Pancreas (tissue), 10 donors: Measurements from ENCODE around the gene DCDC2C. TPM values are rescaled to one million over a fixed set of nuclear protein-coding genes. Genes with fewer than 3 reads are reported as not detected.

ENCODE experiments used
- ATAC-seq, 4 donors: fragments of 200-7000 bp; cut with Tn5 transposase; one replicate each; pipeline versions ENCODE4 v1.8.0 to v1.9.1; 2020; ENCODE audit warnings: mild to moderate bottlenecking in 4 of 4, moderate library complexity in 4 of 4
- DNase-seq, 6 donors: peaks; one replicate each; pipeline ENCODE4 v3.0.0-alpha.2; 2020
- FAIRE-seq: peaks from 2 replicates; lab custom pipeline; 2012; peaks lifted over from hg19 to GRCh38; lab: Jason Lieb, UNC
- H3K27ac ChIP-seq, 4 donors: fragments of 200-600 bp; sonication (generic); 1 replicate in 3 of 4; 2 replicates in 1 of 4; pipeline versions ENCODE4 v1.5.0 to v1.8.0; 2020
- H3K27me3 ChIP-seq, 4 donors: fragments of 200-600 bp; one replicate each; pipeline ENCODE4 v1.8.0; 2021
- H3K36me3 ChIP-seq, 3 donors: fragments of 200-600 bp; sonication (generic) in 1 of 3; one replicate each; pipeline versions ENCODE4 v1.5.0 to v1.8.0; 2020 to 2021
- H3K4me1 ChIP-seq, 3 donors: fragments of 200-600 bp; one replicate each; pipeline ENCODE4 v1.8.0; 2021
- H3K4me3 ChIP-seq, 4 donors: fragments of 200-600 bp; sonication (generic) in 2 of 4; one replicate each; pipeline versions ENCODE4 v1.5.0 to v1.8.0; 2020 to 2021
- H3K9me3 ChIP-seq, 4 donors: fragments of 200-600 bp; one replicate each; pipeline ENCODE4 v1.8.0; 2021
- CTCF ChIP-seq, 4 donors: fragments of 200-600 bp; sonication (generic) in 3 of 4; IDR thresholded peaks; one replicate each; pipeline versions ENCODE4 v1.5.0 to v1.8.0; 2021; ENCODE audit warnings: antibody characterized with exemption in 4 of 4
- WGBS, 2 donors: extraction: QIAGEN DNeasy Blood & Tissue Kit; methylation state at CpG; one replicate each; pipeline ENCODE4 v1.1.7; 2013; 5-methylcytosine and 5-hydroxymethylcytosine counted together
- intact Hi-C, 3 donors: fragments of 100-400 bp; cut with DNase I; formaldehyde crosslinking; loops; one replicate each; pipeline versions ENCODE4 v1.11.1 to v1.14.2; 2022
- polyA plus RNA-seq, 2 donors: library from polyadenylated mRNA; stranded (reverse); fragments of 200-250 nt; gene quantifications; one replicate each; pipeline ENCODE4 v1.2.3, GENCODE V29; 2013
- total RNA-seq, 6 donors: library from RNA; stranded (reverse); fragmentation: NEBNext Ultra II Directional in 4 of 6; extraction: Animal tissue kit (Norgen Biotek cat#: 25700) in 4 of 6; gene quantifications; one replicate each; pipeline versions ENCODE4 v1.2.1 to v1.2.4, GENCODE V29; 2021 to 2023
- donor health status: healthy with polysubstance abuse.
- donor health status: DM: no; HTN: no; CAD: no; lungs with moderate emphysema.
- donor health status: DM: no; HTN: no; CAD: no.
- donor health status: control.
- donor health status: control.
- donor health status: Bipolar disorder and iron deficiency.
- donor health status: DM: yes; HTN: yes; CAD: no.
- donor health status: DM: no; HTN: no; CAD: no.
- donor health status: DM: no; HTN: no; CAD: no.
- donor health status: DM: yes; HTN: yes; CAD: no.

Gene DCDC2C
- total and polyA plus RNA-seq, 8 donors: not detected

- no peak for ATAC-seq
- no peak for FAIRE-seq
- DNase-seq: no peak
- no peak for TF ChIP-seq CTCF (IDR thresholded peaks at IDR 0.05)
- intact Hi-C loops: no loop called here
- 71% methylated on average over 5 of the region's 5 CpGs for WGBS, 2 donors
- Histone ChIP-seq H3K4me1 (no peaks in the 10 kb centered on the region), H3K4me3 (no peak overlapping the region), H3K36me3 (no peaks in the 10 kb centered on the region), H3K27me3 (peaks cover 0 to 4% (median 0%) of the 10 kb centered on the region in 4 donors), H3K9me3 (no peaks in the 10 kb centered on the region), H3K27ac (no peak overlapping the region)
These were observed 39.6 kb downstream of the DCDC2C start for GRCh38 chr2:3742743-3743508.

- Histone ChIP-seq H3K27ac (no peak overlapping the region), H3K4me3 (no peak overlapping the region), H3K4me1 (no peaks in the 10 kb centered on the region), H3K9me3 (no peaks in the 10 kb centered on the region), H3K36me3 (no peaks in the 10 kb centered on the region), H3K27me3 (no peaks in the 10 kb centered on the region)
- 69 to 83% methylated on average over 12 of the region's 12 CpGs for WGBS, 2 donors
- intact Hi-C loops: no loop called here
- ATAC-seq (no peak), FAIRE-seq (no peak), DNase-seq (no peak)
- TF ChIP-seq CTCF (IDR thresholded peaks at IDR 0.05): no peak
These were observed 40.7 kb downstream of the DCDC2C start for GRCh38 chr2:3743951-3744555.

- WGBS, 2 donors: 62 to 68% methylated on average over 12 of the region's 12 CpGs
- H3K36me3 ChIP-seq: no peaks in the 10 kb centered on the region
- no peak overlapping the region for H3K4me3 ChIP-seq
- TF ChIP-seq CTCF (IDR thresholded peaks at IDR 0.05): no peak
- no peaks in the 10 kb centered on the region for H3K4me1 ChIP-seq
- ATAC-seq (no peak), DNase-seq (no peak), FAIRE-seq (no peak)
- intact Hi-C loops: no loop called here
- no peak overlapping the region for H3K27ac ChIP-seq
- H3K27me3 ChIP-seq: no peaks in the 10 kb centered on the region
- no peaks in the 10 kb centered on the region for H3K9me3 ChIP-seq
These were observed 42.5 kb downstream of the DCDC2C start for GRCh38 chr2:3745920-3746319.

GRCh38 chr2:3747032-3747654 lies 43.8 kb downstream of the DCDC2C start:
- intact Hi-C loops: no loop called here
- no peak for DNase-seq
- no peak for TF ChIP-seq CTCF (IDR thresholded peaks at IDR 0.05)
- Histone ChIP-seq H3K36me3 (no peaks in the 10 kb centered on the region), H3K27ac (no peak overlapping the region), H3K4me3 (no peak overlapping the region), H3K9me3 (no peaks in the 10 kb centered on the region), H3K27me3 (no peaks in the 10 kb centered on the region), H3K4me1 (no peaks in the 10 kb centered on the region)
- no peak for FAIRE-seq
- no peak for ATAC-seq
- WGBS, 2 donors: 64 to 79% methylated on average over 20 of the region's 20 CpGs
